ENCODE measurements around the gene ARSA. TPM values are rescaled to one million over a fixed set of nuclear protein-coding genes. Genes with fewer than 3 reads are reported as not detected.

The ARSA gene
- total RNA-seq, 1 experiment from 2014 or later = 43.8 TPM

- in situ Hi-C loops (cut with HindIII; ENCODE audit: low pct_unique_long_range_greater_than_20kb, low sequenced_read_pairs) (no loop called here), intact Hi-C loops (cut with micrococcal nuclease; ENCODE audit: unreplicated experiment) (no loop called here)
- BruUV-seq (replicated peaks) = no TSS peak
- Histone ChIP-seq H3K4me3 (ENCODE audit: low read depth in 2 of 2, low read length in 2 of 2) (no peak overlapping the region), H3K27ac (ENCODE audit: low read length) (no peak overlapping the region), H3K9me3 (ENCODE audit: control insufficient read depth, insufficient read depth, low read depth, low read length) (no peaks in the 10 kb centered on the region), H3K36me3 (ENCODE audit: control insufficient read depth, insufficient read depth, low read length) (no peaks in the 10 kb centered on the region), H3K27me3 (ENCODE audit: control insufficient read depth, insufficient read depth, low read length) (no peaks in the 10 kb centered on the region), H3K4me1 (ENCODE audit: control insufficient read depth, insufficient read depth, low read length) (no peaks in the 10 kb centered on the region)
- ChIA-PET CTCF (no interaction called here), POLR2A (no interaction called here)
- no peak for TF ChIP-seq CTCF (IDR thresholded peaks at IDR 0.05)
- no peak for DNase-seq (ENCODE audit: low read depth, low spot score)
- ATAC-seq = no peak
Measured at GRCh38 chr22:50633771-50634170, 5.8 kb upstream of the ARSA start.

- ChIA-PET POLR2A (no interaction called here), CTCF (interaction anchor here (0.5 kb wide), 1 partner anchor 357 kb away, joined by 3 read pairs; no protein-coding TSS in a partner anchor)
- in situ Hi-C loops (cut with HindIII; ENCODE audit: low pct_unique_long_range_greater_than_20kb, low sequenced_read_pairs) (no loop called here), intact Hi-C loops (cut with micrococcal nuclease; ENCODE audit: unreplicated experiment) (no loop called here)
- ATAC-seq (no peak), DNase-seq (ENCODE audit: low read depth, low spot score) (no peak)
- BruUV-seq (replicated peaks) = no TSS peak
- no peaks in the 10 kb centered on the region for H3K4me1 ChIP-seq (ENCODE audit: control insufficient read depth, insufficient read depth, low read length)
- H3K36me3 ChIP-seq (ENCODE audit: control insufficient read depth, insufficient read depth, low read length) = no peaks in the 10 kb centered on the region
- H3K4me3 ChIP-seq (ENCODE audit: low read depth in 2 of 2, low read length in 2 of 2) = no peak overlapping the region
- H3K9me3 ChIP-seq (ENCODE audit: control insufficient read depth, insufficient read depth, low read depth, low read length) = no peaks in the 10 kb centered on the region
- H3K27ac ChIP-seq (ENCODE audit: low read length) = no peak overlapping the region
- H3K27me3 ChIP-seq (ENCODE audit: control insufficient read depth, insufficient read depth, low read length) = no peaks in the 10 kb centered on the region
- TF ChIP-seq CTCF (IDR thresholded peaks at IDR 0.05) (no peak), SIN3A (IDR thresholded peaks at IDR 0.05; ENCODE audit: borderline replicate concordance, insufficient read depth, low read depth, low read length) (no peak), TCF7L2 (IDR thresholded peaks at IDR 0.05; ENCODE audit: low read depth, low read length) (no peak), POLR2AphosphoS5 (IDR thresholded peaks at IDR 0.05; ENCODE audit: low read depth, low read length) (no peak), REST (IDR thresholded peaks at IDR 0.05; ENCODE audit: insufficient read depth in 1 of 2, low read depth in 2 of 2, low read length in 1 of 2) (no peak)
Measured at GRCh38 chr22:50633086-50633485, 5.1 kb upstream of the ARSA start.

- Histone ChIP-seq H3K4me3 (ENCODE audit: low read depth in 2 of 2, low read length in 2 of 2) (no peak overlapping the region), H3K36me3 (ENCODE audit: control insufficient read depth, insufficient read depth, low read length) (no peaks in the 10 kb centered on the region; the same call in 1 of the 2 replicates), H3K27ac (ENCODE audit: low read length) (no peak overlapping the region), H3K27me3 (ENCODE audit: control insufficient read depth, insufficient read depth, low read length) (no peaks in the 10 kb centered on the region), H3K4me1 (ENCODE audit: control insufficient read depth, insufficient read depth, low read length) (no peaks in the 10 kb centered on the region), H3K9me3 (ENCODE audit: control insufficient read depth, insufficient read depth, low read depth, low read length) (no peaks in the 10 kb centered on the region)
- ATAC-seq (no peak), DNase-seq (ENCODE audit: low read depth, low spot score) (no peak)
- CTCF ChIA-PET = no interaction called here
- in situ Hi-C loops (cut with HindIII; ENCODE audit: low pct_unique_long_range_greater_than_20kb, low sequenced_read_pairs) = no loop called here
- intact Hi-C loops (cut with micrococcal nuclease; ENCODE audit: unreplicated experiment) = no loop called here
- POLR2A ChIA-PET = no interaction called here
- no TSS peak for BruUV-seq (replicated peaks)
- TF ChIP-seq POLR2AphosphoS5 (IDR thresholded peaks at IDR 0.05; ENCODE audit: low read depth, low read length) (no peak), REST (IDR thresholded peaks at IDR 0.05; ENCODE audit: insufficient read depth in 1 of 2, low read depth in 2 of 2, low read length in 1 of 2) (no peak), SIN3A (IDR thresholded peaks at IDR 0.05; ENCODE audit: borderline replicate concordance, insufficient read depth, low read depth, low read length) (no peak), CTCF (IDR thresholded peaks at IDR 0.05) (no peak), TCF7L2 (IDR thresholded peaks at IDR 0.05; ENCODE audit: low read depth, low read length) (no peak)
Measured at GRCh38 chr22:50630376-50630775, 2.4 kb upstream of the ARSA start.
